ENCODE data around the gene EFCAB7.

Gene EFCAB7

GRCh38 chr1:63593886-63594605 is 70.7 kb downstream of the EFCAB7 start:
- TF ChIP-seq CTCF (conservative IDR thresholded peaks at IDR 0.05) (no peak), ZFX (IDR thresholded peaks at IDR 0.05) (peak; percentile 35; the same call in 1 of the 2 replicates)
- H3K27ac ChIP-seq, result peak overlapping the region; percentile 71

GRCh38 chr1:63595435-63595834 is 72.1 kb downstream of the EFCAB7 start:
- H3K27ac ChIP-seq, result no peak overlapping the region
- TF ChIP-seq ZFX (IDR thresholded peaks at IDR 0.05), result no peak
- no peak for TF ChIP-seq CTCF (conservative IDR thresholded peaks at IDR 0.05)

GRCh38 chr1:63599799-63600198 is 76.5 kb downstream of the EFCAB7 start:
- no peak overlapping the region for H3K27ac ChIP-seq

GRCh38 chr1:63600248-63600647 is 76.9 kb downstream of the EFCAB7 start:
- H3K27ac ChIP-seq, result no peak overlapping the region
- no peak for TF ChIP-seq ZFX (IDR thresholded peaks at IDR 0.05)
- no peak for TF ChIP-seq CTCF (conservative IDR thresholded peaks at IDR 0.05)

More at GRCh38 chr1:63599799-63600198, 76.5 kb downstream of the EFCAB7 start:
- TF ChIP-seq ZFX (IDR thresholded peaks at IDR 0.05) (no peak), CTCF (conservative IDR thresholded peaks at IDR 0.05) (no peak)

GRCh38 chr1:63601061-63601460 is 77.7 kb downstream of the EFCAB7 start:
- H3K27ac ChIP-seq, result no peak overlapping the region
- TF ChIP-seq CTCF (conservative IDR thresholded peaks at IDR 0.05), result no peak
- no peak for TF ChIP-seq ZFX (IDR thresholded peaks at IDR 0.05)

- TF ChIP-seq CTCF (conservative IDR thresholded peaks at IDR 0.05), result no peak
- TF ChIP-seq ZFX (IDR thresholded peaks at IDR 0.05), result no peak
These were observed 78.1 kb downstream of the EFCAB7 start for GRCh38 chr1:63601463-63601862.

GRCh38 chr1:63601912-63602311 is 78.6 kb downstream of the EFCAB7 start:
- TF ChIP-seq CTCF (conservative IDR thresholded peaks at IDR 0.05), result no peak
- no peak for TF ChIP-seq ZFX (IDR thresholded peaks at IDR 0.05)

More at GRCh38 chr1:63601463-63601862, 78.1 kb downstream of the EFCAB7 start:
- H3K27ac ChIP-seq, result no peak overlapping the region

More at GRCh38 chr1:63601912-63602311, 78.6 kb downstream of the EFCAB7 start:
- no peak overlapping the region for H3K27ac ChIP-seq

All from C4-2B (cell line).